ENCODE measurements around the gene RPL13. TPM values are rescaled to one million over a fixed set of nuclear protein-coding genes. Genes with fewer than 3 reads are reported as not detected.

RPL13 gene
- polyA plus RNA-seq, 4 donors = 3,166 to 8,355 (median 5,738) TPM

DNA sequence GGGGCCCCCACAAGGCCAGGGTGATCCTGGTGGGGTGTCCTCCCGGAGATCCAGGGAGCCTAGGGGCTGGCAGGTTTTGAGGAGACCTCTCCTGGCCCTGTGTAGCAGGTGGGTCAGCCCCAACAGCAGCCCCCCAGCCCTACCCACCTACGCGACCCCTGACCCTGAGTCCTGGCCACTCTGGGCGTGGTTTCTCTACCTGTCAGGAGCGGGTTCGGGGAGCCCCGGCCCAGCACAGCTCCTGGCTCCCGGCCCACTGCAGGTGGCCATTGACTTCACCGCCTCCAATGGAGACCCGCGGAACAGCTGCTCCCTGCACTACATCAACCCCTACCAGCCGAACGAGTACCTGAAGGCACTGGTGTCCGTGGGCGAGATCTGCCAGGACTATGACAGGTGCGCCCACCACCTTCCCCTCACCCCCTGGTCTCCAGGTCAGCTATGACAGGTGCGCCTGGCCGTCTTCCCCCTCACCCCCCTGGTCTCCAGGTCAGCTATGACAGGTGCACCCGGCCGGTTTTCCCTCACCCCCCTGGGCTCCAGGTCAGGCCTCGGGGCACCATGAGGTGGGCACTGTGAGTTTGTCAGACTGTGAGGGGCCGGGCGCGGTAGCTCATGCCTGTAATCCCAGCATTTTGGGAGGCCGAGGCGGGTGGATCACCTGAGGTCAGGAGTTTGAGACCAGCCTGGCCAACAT, 28.1 kb downstream of the RPL13 start:
- FAIRE-seq (no peak), DNase-seq (no peak)
- Histone ChIP-seq H3K36me3 (ENCODE audit: control insufficient read depth in 3 of 3, insufficient read depth in 2 of 3, low read depth in 1 of 3, low read length in 3 of 3) (no peaks in the 10 kb centered on the region), H3K4me3 (ENCODE audit: low read depth in 1 of 3, low read length in 3 of 3) (no peak overlapping the region), H3K27ac (ENCODE audit: low read depth in 1 of 3, low read length in 2 of 3) (no peak overlapping the region), H3K27me3 (ENCODE audit: control insufficient read depth in 3 of 3, insufficient read depth in 3 of 3, low read length in 3 of 3) (no peaks in the 10 kb centered on the region), H3K4me1 (ENCODE audit: control insufficient read depth in 3 of 3, insufficient read depth in 2 of 3, low read depth in 1 of 3, low read length in 2 of 3) (no peaks in the 10 kb centered on the region), H3K9me3 (ENCODE audit: control insufficient read depth in 2 of 2, insufficient read depth in 1 of 2, low read depth in 1 of 2, low read length in 1 of 2) (peaks cover 0 to 4% of the 10 kb centered on the region in 2 donors)
- 77 to 93% (median 82%) methylated on average over 23 to 26 of the region's 26 CpGs for WGBS, 3 donors

- H3K9me3 ChIP-seq (ENCODE audit: control insufficient read depth in 2 of 2, insufficient read depth in 1 of 2, low read depth in 1 of 2, low read length in 1 of 2) = peaks cover 0 to 4% of the 10 kb centered on the region in 2 donors
- H3K4me1 ChIP-seq (ENCODE audit: control insufficient read depth in 3 of 3, insufficient read depth in 2 of 3, low read depth in 1 of 3, low read length in 2 of 3) = no peaks in the 10 kb centered on the region
- H3K4me3 ChIP-seq (ENCODE audit: low read depth in 1 of 3, low read length in 3 of 3) = no peak overlapping the region
- no peaks in the 10 kb centered on the region for H3K36me3 ChIP-seq (ENCODE audit: control insufficient read depth in 3 of 3, insufficient read depth in 2 of 3, low read depth in 1 of 3, low read length in 3 of 3)
- no peak overlapping the region for H3K27ac ChIP-seq (ENCODE audit: low read depth in 1 of 3, low read length in 2 of 3)
- no peak for FAIRE-seq
- 93 to 96% (median 94%) methylated on average over 21 of the region's 21 CpGs for WGBS, 3 donors
- H3K27me3 ChIP-seq (ENCODE audit: control insufficient read depth in 3 of 3, insufficient read depth in 3 of 3, low read length in 3 of 3) = no peaks in the 10 kb centered on the region
- DNase-seq = no peak
Observed at GRCh38 chr16:89589241-89589926, 28.9 kb downstream of the RPL13 start.

DNA sequence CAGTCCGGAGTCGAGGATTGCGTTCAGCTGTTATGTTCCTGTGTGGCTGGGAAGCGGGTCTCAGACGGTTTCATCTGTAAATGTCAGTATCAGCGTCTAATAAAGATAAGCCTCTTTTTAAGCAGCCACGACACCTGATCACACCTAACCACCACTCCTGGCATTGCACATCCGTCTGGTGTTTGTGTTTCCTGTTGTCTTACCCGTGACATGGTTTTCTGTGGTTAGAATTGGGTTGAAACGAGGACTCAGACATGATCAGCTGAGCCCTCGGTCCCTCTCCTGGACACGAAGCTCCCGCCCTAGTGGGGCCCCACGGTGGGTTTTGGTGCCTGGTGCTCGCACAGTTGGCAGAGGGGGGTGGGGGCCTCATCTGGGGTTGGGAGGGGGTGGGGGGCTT, 33.4 kb downstream of the RPL13 start:
- no peak for FAIRE-seq
- Histone ChIP-seq H3K36me3 (ENCODE audit: control insufficient read depth in 3 of 3, insufficient read depth in 2 of 3, low read depth in 1 of 3, low read length in 3 of 3) (no peaks in the 10 kb centered on the region), H3K9me3 (ENCODE audit: control insufficient read depth in 2 of 2, insufficient read depth in 1 of 2, low read depth in 1 of 2, low read length in 1 of 2) (no peaks in the 10 kb centered on the region), H3K4me1 (ENCODE audit: control insufficient read depth in 3 of 3, insufficient read depth in 2 of 3, low read depth in 1 of 3, low read length in 2 of 3) (no peaks in the 10 kb centered on the region), H3K27me3 (ENCODE audit: control insufficient read depth in 3 of 3, insufficient read depth in 3 of 3, low read length in 3 of 3) (no peaks in the 10 kb centered on the region), H3K4me3 (ENCODE audit: low read depth in 1 of 3, low read length in 3 of 3) (no peak overlapping the region), H3K27ac (ENCODE audit: low read depth in 1 of 3, low read length in 2 of 3) (no peak overlapping the region)
- WGBS, 3 donors = 57 to 74% (median 68%) methylated on average over 15 of the region's 15 CpGs
- peak in 1 of 2 donors; percentile 59 for DNase-seq

DNA sequence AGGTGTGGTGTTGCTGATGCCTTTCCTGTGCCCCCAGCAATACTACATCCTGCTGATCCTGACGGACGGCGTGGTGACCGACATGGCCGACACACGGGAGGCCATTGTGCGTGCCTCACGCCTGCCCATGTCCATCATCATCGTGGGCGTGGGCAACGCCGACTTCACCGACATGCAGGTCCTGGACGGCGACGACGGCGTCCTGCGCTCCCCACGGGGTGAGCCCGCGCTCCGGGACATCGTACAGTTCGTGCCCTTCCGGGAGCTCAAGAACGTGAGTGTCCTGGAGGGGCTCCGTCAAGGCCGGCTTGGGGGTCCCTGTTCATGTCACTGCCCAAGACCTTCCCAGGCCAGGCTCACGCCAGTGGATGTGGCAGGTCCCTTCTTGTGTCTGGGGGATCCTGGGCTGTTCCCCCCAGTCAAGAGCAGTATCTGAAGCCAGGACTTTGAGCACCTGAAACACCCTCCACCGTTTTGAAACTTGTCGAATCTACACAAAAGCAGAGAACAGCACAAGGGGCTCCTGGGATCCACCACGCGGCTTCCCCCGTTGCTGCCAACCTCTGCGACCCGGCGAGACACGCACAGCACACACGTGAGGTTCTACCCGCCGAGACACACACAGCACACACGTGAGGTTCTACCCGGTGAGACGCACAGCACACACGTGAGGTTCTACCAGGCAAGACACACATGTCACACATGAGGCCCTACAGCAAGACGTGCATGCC, 35.0 kb downstream of the RPL13 start:
- H3K27ac ChIP-seq (ENCODE audit: low read depth in 1 of 3, low read length in 2 of 3) = no peak overlapping the region
- no peaks in the 10 kb centered on the region for H3K9me3 ChIP-seq (ENCODE audit: control insufficient read depth in 2 of 2, insufficient read depth in 1 of 2, low read depth in 1 of 2, low read length in 1 of 2)
- H3K4me1 ChIP-seq (ENCODE audit: control insufficient read depth in 3 of 3, insufficient read depth in 2 of 3, low read depth in 1 of 3, low read length in 2 of 3) = no peaks in the 10 kb centered on the region
- H3K4me3 ChIP-seq (ENCODE audit: low read depth in 1 of 3, low read length in 3 of 3) = no peak overlapping the region
- FAIRE-seq (no peak), DNase-seq (no peak)
- 94 to 96% (median 96%) methylated on average over 47 of the region's 47 CpGs for WGBS, 3 donors
- no peaks in the 10 kb centered on the region for H3K27me3 ChIP-seq (ENCODE audit: control insufficient read depth in 3 of 3, insufficient read depth in 3 of 3, low read length in 3 of 3)
- no peaks in the 10 kb centered on the region for H3K36me3 ChIP-seq (ENCODE audit: control insufficient read depth in 3 of 3, insufficient read depth in 2 of 3, low read depth in 1 of 3, low read length in 3 of 3)

- Histone ChIP-seq H3K27ac (ENCODE audit: low read depth in 1 of 3, low read length in 2 of 3) (no peak overlapping the region), H3K36me3 (ENCODE audit: control insufficient read depth in 3 of 3, insufficient read depth in 2 of 3, low read depth in 1 of 3, low read length in 3 of 3) (no peaks in the 10 kb centered on the region), H3K4me3 (ENCODE audit: low read depth in 1 of 3, low read length in 3 of 3) (no peak overlapping the region), H3K4me1 (ENCODE audit: control insufficient read depth in 3 of 3, insufficient read depth in 2 of 3, low read depth in 1 of 3, low read length in 2 of 3) (no peaks in the 10 kb centered on the region), H3K9me3 (ENCODE audit: control insufficient read depth in 2 of 2, insufficient read depth in 1 of 2, low read depth in 1 of 2, low read length in 1 of 2) (no peaks in the 10 kb centered on the region), H3K27me3 (ENCODE audit: control insufficient read depth in 3 of 3, insufficient read depth in 3 of 3, low read length in 3 of 3) (no peaks in the 10 kb centered on the region)
- no peak for DNase-seq
- whole genome bisulfite sequencing, 3 donors = 90 to 92% (median 90%) methylated on average over 23 to 25 of the region's 25 CpGs
- FAIRE-seq = no peak
Observed at GRCh38 chr16:89596061-89596689, 35.7 kb downstream of the RPL13 start.

- H3K4me1 ChIP-seq (ENCODE audit: control insufficient read depth in 3 of 3, insufficient read depth in 2 of 3, low read depth in 1 of 3, low read length in 2 of 3) = no peaks in the 10 kb centered on the region
- H3K27me3 ChIP-seq (ENCODE audit: control insufficient read depth in 3 of 3, insufficient read depth in 3 of 3, low read length in 3 of 3) = no peaks in the 10 kb centered on the region
- H3K27ac ChIP-seq (ENCODE audit: low read depth in 1 of 3, low read length in 2 of 3) = no peak overlapping the region
- H3K9me3 ChIP-seq (ENCODE audit: control insufficient read depth in 2 of 2, insufficient read depth in 1 of 2, low read depth in 1 of 2, low read length in 1 of 2) = no peaks in the 10 kb centered on the region
- 85 to 87% (median 87%) methylated on average over 19 of the region's 19 CpGs for WGBS, 3 donors
- no peaks in the 10 kb centered on the region for H3K36me3 ChIP-seq (ENCODE audit: control insufficient read depth in 3 of 3, insufficient read depth in 2 of 3, low read depth in 1 of 3, low read length in 3 of 3)
- FAIRE-seq (no peak), DNase-seq (no peak)
- H3K4me3 ChIP-seq (ENCODE audit: low read depth in 1 of 3, low read length in 3 of 3) = no peak overlapping the region
Observed at GRCh38 chr16:89596957-89597649, 36.6 kb downstream of the RPL13 start.

GRCh38 chr16:89598199-89598598, 37.7 kb downstream of the RPL13 start:
- no peak overlapping the region for H3K27ac ChIP-seq (ENCODE audit: low read depth in 1 of 3, low read length in 2 of 3)
- H3K36me3 ChIP-seq (ENCODE audit: control insufficient read depth in 3 of 3, insufficient read depth in 2 of 3, low read depth in 1 of 3, low read length in 3 of 3) = no peaks in the 10 kb centered on the region
- no peaks in the 10 kb centered on the region for H3K9me3 ChIP-seq (ENCODE audit: control insufficient read depth in 2 of 2, insufficient read depth in 1 of 2, low read depth in 1 of 2, low read length in 1 of 2)
- FAIRE-seq (no peak), DNase-seq (no peak)
- no peaks in the 10 kb centered on the region for H3K4me1 ChIP-seq (ENCODE audit: control insufficient read depth in 3 of 3, insufficient read depth in 2 of 3, low read depth in 1 of 3, low read length in 2 of 3)
- H3K4me3 ChIP-seq (ENCODE audit: low read depth in 1 of 3, low read length in 3 of 3) = no peak overlapping the region
- peaks cover 0 to 3% (median 0%) of the 10 kb centered on the region in 3 donors for H3K27me3 ChIP-seq (ENCODE audit: control insufficient read depth in 3 of 3, insufficient read depth in 3 of 3, low read length in 3 of 3)
- 56 to 69% (median 59%) methylated on average over 9 to 14 of the region's 14 CpGs for WGBS, 3 donors

- Histone ChIP-seq H3K4me1 (ENCODE audit: control insufficient read depth in 3 of 3, insufficient read depth in 2 of 3, low read depth in 1 of 3, low read length in 2 of 3) (no peaks in the 10 kb centered on the region), H3K9me3 (ENCODE audit: control insufficient read depth in 2 of 2, insufficient read depth in 1 of 2, low read depth in 1 of 2, low read length in 1 of 2) (no peaks in the 10 kb centered on the region), H3K36me3 (ENCODE audit: control insufficient read depth in 3 of 3, insufficient read depth in 2 of 3, low read depth in 1 of 3, low read length in 3 of 3) (no peaks in the 10 kb centered on the region), H3K4me3 (ENCODE audit: low read depth in 1 of 3, low read length in 3 of 3) (no peak overlapping the region), H3K27me3 (ENCODE audit: control insufficient read depth in 3 of 3, insufficient read depth in 3 of 3, low read length in 3 of 3) (peaks cover 0 to 3% (median 0%) of the 10 kb centered on the region in 3 donors), H3K27ac (ENCODE audit: low read depth in 1 of 3, low read length in 2 of 3) (no peak overlapping the region)
- WGBS, 3 donors = 10 to 29% (median 18%) methylated on average over 6 to 8 of the region's 8 CpGs
- DNase-seq = peak; percentile 75 to 82
- FAIRE-seq = no peak
Observed at GRCh38 chr16:89599451-89599858, 39.0 kb downstream of the RPL13 start.

Data from small intestine (tissue), 7 donors.